Gastrocnemius medialis (tissue), 4 donors: Measurements from ENCODE around the gene TMX3. TPM values are rescaled to one million over a fixed set of nuclear protein-coding genes. Genes with fewer than 3 reads are reported as not detected.

Experiments used
- ATAC-seq, 2 donors: fragments of 150-250 bp; one replicate each; pipeline ENCODE4 v1.9.1; 2016
- DNase-seq, 2 donors: peaks; one replicate each; pipeline ENCODE4 v3.0.0-alpha.2; 2019
- H3K27ac ChIP-seq, 4 donors: fragments of 200-600 bp; sonication (generic); 1 replicate in 1 of 4; 2 replicates in 3 of 4; pipeline ENCODE4 v1.5.1; 2016 to 2018; ENCODE audit warnings: mild to moderate bottlenecking in 2 of 4, moderate library complexity in 1 of 4
- H3K27me3 ChIP-seq, 3 donors: fragments of 200-600 bp; sonication (generic) in 2 of 3; 1 replicate in 1 of 3; 2 replicates in 2 of 3; pipeline versions ENCODE4 v1.5.1 to v1.6.0; 2016 to 2019; ENCODE audit warnings: mild to moderate bottlenecking in 1 of 3, moderate library complexity in 1 of 3
- H3K36me3 ChIP-seq, 2 donors: fragments of 200-600 bp; sonication (generic) in 1 of 2; one replicate each; pipeline ENCODE4 v1.5.1; 2017 to 2018
- H3K4me1 ChIP-seq, 2 donors: fragments of 200-600 bp; sonication (generic) in 1 of 2; one replicate each; pipeline ENCODE4 v1.5.1; 2016 to 2017; ENCODE audit warnings: mild to moderate bottlenecking in 2 of 2
- H3K4me3 ChIP-seq, 4 donors: fragments of 200-600 bp; sonication (generic) in 3 of 4; 1 replicate in 1 of 4; 2 replicates in 3 of 4; pipeline ENCODE4 v1.5.1; 2016 to 2019; ENCODE audit warnings: mild to moderate bottlenecking in 2 of 4
- H3K9me3 ChIP-seq, 3 donors: fragments of 200-600 bp; sonication (generic) in 2 of 3; 1 replicate in 1 of 3; 2 replicates in 2 of 3; pipeline ENCODE4 v1.5.1; 2016 to 2019
- POLR2A ChIP-seq, 2 donors: fragments of 450-650 bp; IDR thresholded peaks; one replicate each; pipeline ENCODE4 v1.6.1; 2017; ENCODE audit warnings: antibody characterized with exemption in 2 of 2, mild to moderate bottlenecking in 2 of 2, moderate library complexity in 2 of 2
- in situ Hi-C, 4 donors: fragments of 200-750 bp; cut with MboI; loops; one replicate each; pipeline versions ENCODE4 v1.15.0 to v1.8.0; 2017; ENCODE audit warnings: low sequenced_read_pairs in 4 of 4
- intact Hi-C: fragments of 100-400 bp; cut with DNase I; formaldehyde crosslinking; loops from one replicate; pipeline ENCODE4 v1.15.1; 2023; ENCODE audit warnings: low total_unique reads
- total RNA-seq, 4 donors: library from RNA; depleted of rRNA; stranded (reverse); fragments of >200 nt; gene quantifications; one replicate each; pipeline versions ENCODE4 v1.1.0 to v1.2.3, GENCODE V29; 2016
- TF ChIP-seq, protein P1 (sequence below), 5 experiments: fragments of 450-650 bp in 3 of 5; fragments of 200-600 bp in 2 of 5; sonication (generic) in 2 of 5; IDR thresholded peaks in 4 of 5; conservative IDR thresholded peaks in 1 of 5; 1 replicate in 4 of 5; 2 replicates in 1 of 5; pipeline ENCODE4 v1.5.1; 2016 to 2019; ENCODE audit warnings: antibody characterized with exemption in 5 of 5, mild to moderate bottlenecking in 3 of 5, moderate library complexity in 3 of 5

TMX3 gene
- total RNA-seq, 4 donors from 2014 or later = 13.7 to 23.3 (median 16.7) TPM

DNA sequence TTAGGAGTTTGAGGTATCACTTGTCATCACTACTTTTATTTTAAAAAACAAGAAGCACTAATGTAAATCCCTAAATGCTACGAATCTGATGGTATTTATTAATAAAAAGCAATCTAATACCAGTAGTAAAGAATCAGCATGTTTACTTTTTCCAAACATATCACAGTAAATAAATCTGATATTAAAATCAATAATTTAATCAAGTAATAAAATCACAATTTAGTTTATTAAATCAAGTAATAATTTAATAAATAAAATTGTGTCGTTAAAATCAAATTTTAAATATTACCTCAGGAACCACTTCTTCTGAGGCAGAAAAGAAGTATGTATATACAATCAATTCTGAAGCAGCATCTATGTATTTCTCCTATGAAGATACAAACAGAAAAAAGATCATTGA, 18.0 kb downstream of the TMX3 start:
- Histone ChIP-seq H3K27ac (no peak overlapping the region), H3K4me3 (no peak overlapping the region), H3K4me1 (no peaks in the 10 kb centered on the region), H3K27me3 (no peaks in the 10 kb centered on the region), H3K9me3 (no peaks in the 10 kb centered on the region), H3K36me3 (peaks cover 0 to 47% of the 10 kb centered on the region in 2 donors)
- intact Hi-C loops (no loop called here), in situ Hi-C loops (no loop called here)
- no peak for ATAC-seq
- DNase-seq = no peak
- TF ChIP-seq, protein P1, sequence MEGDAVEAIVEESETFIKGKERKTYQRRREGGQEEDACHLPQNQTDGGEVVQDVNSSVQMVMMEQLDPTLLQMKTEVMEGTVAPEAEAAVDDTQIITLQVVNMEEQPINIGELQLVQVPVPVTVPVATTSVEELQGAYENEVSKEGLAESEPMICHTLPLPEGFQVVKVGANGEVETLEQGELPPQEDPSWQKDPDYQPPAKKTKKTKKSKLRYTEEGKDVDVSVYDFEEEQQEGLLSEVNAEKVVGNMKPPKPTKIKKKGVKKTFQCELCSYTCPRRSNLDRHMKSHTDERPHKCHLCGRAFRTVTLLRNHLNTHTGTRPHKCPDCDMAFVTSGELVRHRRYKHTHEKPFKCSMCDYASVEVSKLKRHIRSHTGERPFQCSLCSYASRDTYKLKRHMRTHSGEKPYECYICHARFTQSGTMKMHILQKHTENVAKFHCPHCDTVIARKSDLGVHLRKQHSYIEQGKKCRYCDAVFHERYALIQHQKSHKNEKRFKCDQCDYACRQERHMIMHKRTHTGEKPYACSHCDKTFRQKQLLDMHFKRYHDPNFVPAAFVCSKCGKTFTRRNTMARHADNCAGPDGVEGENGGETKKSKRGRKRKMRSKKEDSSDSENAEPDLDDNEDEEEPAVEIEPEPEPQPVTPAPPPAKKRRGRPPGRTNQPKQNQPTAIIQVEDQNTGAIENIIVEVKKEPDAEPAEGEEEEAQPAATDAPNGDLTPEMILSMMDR (IDR thresholded peaks at IDR 0.05 in 4 of 5, conservative IDR thresholded peaks at IDR 0.05 in 1 of 5) = no peak
- TF ChIP-seq POLR2A (IDR thresholded peaks at IDR 0.05) = no peak

DNA sequence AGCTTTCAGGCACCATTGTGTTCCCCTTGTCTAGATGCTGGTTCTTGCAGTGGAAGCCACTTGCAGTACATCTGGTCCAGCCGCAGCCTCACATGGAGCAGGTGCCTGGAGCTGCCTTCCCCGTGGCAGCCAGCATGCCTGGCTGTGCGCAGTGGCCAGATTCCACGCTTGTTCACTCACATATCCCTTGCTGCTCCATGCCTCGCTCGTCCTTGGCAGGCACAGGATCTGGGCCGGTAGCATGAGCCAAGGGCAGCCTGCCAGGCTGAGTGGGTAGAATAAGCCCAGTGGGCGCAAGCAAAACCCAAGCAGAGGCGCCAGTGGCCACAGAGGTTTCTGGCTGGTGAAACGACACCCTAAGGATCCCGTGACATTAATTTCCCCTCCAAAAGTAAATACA, 20.6 kb downstream of the TMX3 start:
- ATAC-seq = no peak
- H3K9me3 ChIP-seq = no peaks in the 10 kb centered on the region
- H3K27me3 ChIP-seq = no peaks in the 10 kb centered on the region
- TF ChIP-seq, protein P1 (IDR thresholded peaks at IDR 0.05 in 4 of 5, conservative IDR thresholded peaks at IDR 0.05 in 1 of 5) = no peak
- no peak for TF ChIP-seq POLR2A (IDR thresholded peaks at IDR 0.05)
- in situ Hi-C loops = no loop called here
- intact Hi-C loops = no loop called here
- no peak overlapping the region for H3K4me3 ChIP-seq
- no peak overlapping the region for H3K27ac ChIP-seq
- peak in 1 of 2 donors; percentile 15 for DNase-seq
- H3K4me1 ChIP-seq = no peaks in the 10 kb centered on the region
- H3K36me3 ChIP-seq = peaks cover 0 to 60% of the 10 kb centered on the region in 2 donors

DNA sequence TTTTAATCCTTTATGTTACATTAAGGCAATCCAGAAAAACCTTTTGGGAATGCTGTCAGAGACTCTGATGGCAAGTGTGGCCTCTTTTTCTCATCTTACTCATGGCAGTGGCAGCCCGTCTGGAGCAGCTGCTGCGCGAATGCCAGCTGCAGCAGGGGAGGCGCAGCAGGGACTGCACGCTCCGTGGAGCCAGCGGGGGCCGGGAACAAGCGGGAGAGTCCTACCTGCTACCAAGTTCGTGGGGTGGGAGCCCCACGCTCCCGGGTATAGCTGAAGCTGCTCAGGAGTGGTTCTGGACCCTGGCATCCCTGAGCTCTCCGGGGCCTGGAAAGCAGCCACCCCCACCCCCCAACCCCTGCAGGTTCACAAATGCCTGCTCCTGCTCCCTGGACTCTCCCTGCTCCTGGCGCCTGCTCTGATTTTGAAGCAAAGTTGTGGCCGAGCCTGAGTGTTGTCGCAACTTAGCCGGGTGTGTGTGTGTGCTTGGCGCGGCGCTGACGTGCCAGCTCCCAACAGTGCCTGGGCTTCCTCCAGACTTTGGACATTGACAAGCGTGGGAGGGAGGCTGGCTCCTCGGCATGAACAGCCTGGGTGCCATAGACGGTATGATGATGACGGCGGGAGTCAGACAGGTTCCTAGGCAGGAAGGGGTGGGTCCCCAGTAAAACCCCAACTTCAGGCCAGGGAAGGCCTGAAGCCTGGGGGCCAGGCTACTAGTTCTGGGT, 21.7 kb downstream of the TMX3 start:
- ATAC-seq = no peak
- peaks cover 0 to 58% of the 10 kb centered on the region in 2 donors for H3K36me3 ChIP-seq
- intact Hi-C loops = no loop called here

DNA sequence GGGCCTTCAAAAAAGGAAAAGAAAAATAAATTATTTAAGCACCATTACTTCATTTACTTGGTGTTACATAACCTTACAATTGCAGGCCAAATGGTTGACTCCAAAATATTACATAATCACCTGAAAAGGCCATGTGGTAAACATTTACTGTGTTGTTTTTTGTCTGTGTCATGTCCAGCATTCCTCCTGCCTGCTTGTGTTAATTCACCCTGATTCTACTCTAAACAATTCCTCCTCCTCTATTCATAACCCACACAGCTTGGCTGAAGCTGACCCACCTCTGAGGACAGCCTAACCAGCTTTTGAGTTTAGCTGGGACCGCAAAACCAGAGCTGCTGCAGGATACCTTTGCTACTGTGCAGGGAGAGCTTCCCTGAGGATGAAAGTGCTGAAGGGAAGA, 35.4 kb downstream of the TMX3 start:
- no peaks in the 10 kb centered on the region for H3K9me3 ChIP-seq
- H3K4me1 ChIP-seq = no peaks in the 10 kb centered on the region
- in situ Hi-C loops (no loop called here), intact Hi-C loops (no loop called here)
- peak; percentile 41 to 50 for ATAC-seq
- no peak overlapping the region for H3K27ac ChIP-seq
- no peak overlapping the region for H3K4me3 ChIP-seq
- no peak for TF ChIP-seq POLR2A (IDR thresholded peaks at IDR 0.05)
- TF ChIP-seq, protein P1 (IDR thresholded peaks at IDR 0.05 in 4 of 5, conservative IDR thresholded peaks at IDR 0.05 in 1 of 5) = no peak
- H3K36me3 ChIP-seq = peaks cover 0 to 61% of the 10 kb centered on the region in 2 donors
- no peak for DNase-seq
- no peaks in the 10 kb centered on the region for H3K27me3 ChIP-seq

More for the DNA sequence above, 21.7 kb downstream of the TMX3 start:
- in situ Hi-C loops = no loop called here
- Histone ChIP-seq H3K9me3 (no peaks in the 10 kb centered on the region), H3K4me3 (no peak overlapping the region), H3K27ac (no peak overlapping the region), H3K4me1 (no peaks in the 10 kb centered on the region), H3K27me3 (no peaks in the 10 kb centered on the region)
- TF ChIP-seq POLR2A (IDR thresholded peaks at IDR 0.05) = no peak
- TF ChIP-seq, protein P1 (IDR thresholded peaks at IDR 0.05 in 4 of 5, conservative IDR thresholded peaks at IDR 0.05 in 1 of 5) = no peak
- no peak for DNase-seq
